HG03460 (cell line): ENCODE data around the gene EPN1.

ENCODE experiments used
- ATAC-seq: cut with Tn5 transposase; IDR thresholded peaks from one replicate; pipeline ENCODE4 v1.9.1; 2021; ENCODE audit not compliant: unreplicated experiment

Gene EPN1

GRCh38 chr19:55660404-55660803 lies 14.6 kb upstream of the EPN1 start:
- no peak for ATAC-seq

- ATAC-seq = no peak
Measured at GRCh38 chr19:55660991-55661390, 14.0 kb upstream of the EPN1 start.

GRCh38 chr19:55661826-55662225 lies 13.2 kb upstream of the EPN1 start:
- ATAC-seq = no peak

- no peak for ATAC-seq
Measured at GRCh38 chr19:55663846-55664536, 11.0 kb upstream of the EPN1 start.

- ATAC-seq = no peak
Measured at GRCh38 chr19:55666343-55667005, 8.6 kb upstream of the EPN1 start.

GRCh38 chr19:55667006-55667381 lies 8.0 kb upstream of the EPN1 start:
- no peak for ATAC-seq

GRCh38 chr19:55667511-55667910 lies 7.5 kb upstream of the EPN1 start:
- ATAC-seq = no peak

- no peak for ATAC-seq
Measured at GRCh38 chr19:55667958-55668357, 7.1 kb upstream of the EPN1 start.

- no peak for ATAC-seq
Measured at GRCh38 chr19:55668603-55669348, 6.2 kb upstream of the EPN1 start.

- no peak for ATAC-seq
Measured at GRCh38 chr19:55669418-55670279, 5.4 kb upstream of the EPN1 start.

GRCh38 chr19:55670280-55671053 lies 4.6 kb upstream of the EPN1 start:
- no peak for ATAC-seq

GRCh38 chr19:55671054-55671378 lies 4.0 kb upstream of the EPN1 start:
- ATAC-seq = no peak

GRCh38 chr19:55672418-55672817 lies 2.6 kb upstream of the EPN1 start:
- ATAC-seq = no peak

GRCh38 chr19:55673465-55673864 lies 1.6 kb upstream of the EPN1 start:
- no peak for ATAC-seq

- no peak for ATAC-seq
Measured at GRCh38 chr19:55673889-55674288, 1.1 kb upstream of the EPN1 start.

GRCh38 chr19:55674459-55674840 lies 576 bp upstream of the EPN1 start:
- no peak for ATAC-seq

- no peak for ATAC-seq
Measured at GRCh38 chr19:55675661-55676354, 782 bp downstream of the EPN1 start.

GRCh38 chr19:55676383-55676782 lies 1.4 kb downstream of the EPN1 start:
- ATAC-seq = no peak

GRCh38 chr19:55676889-55677505 lies 2.0 kb downstream of the EPN1 start:
- ATAC-seq = no peak
